ENCODE measurements around the gene ANAPC7. TPM values are rescaled to one million over a fixed set of nuclear protein-coding genes. Genes with fewer than 3 reads are reported as not detected.
A peak's percentile ranks its signal among the peaks of the same experiment; 100 is the strongest.
"Not testable (repeated sequence)": the region's sequence is repeated elsewhere in the genome, so short reads cannot be mapped to it uniquely, and the experiment has no call there.

Gene ANAPC7
- total RNA-seq, 1 donor from 2014 or later, result 48.1 TPM

DNA sequence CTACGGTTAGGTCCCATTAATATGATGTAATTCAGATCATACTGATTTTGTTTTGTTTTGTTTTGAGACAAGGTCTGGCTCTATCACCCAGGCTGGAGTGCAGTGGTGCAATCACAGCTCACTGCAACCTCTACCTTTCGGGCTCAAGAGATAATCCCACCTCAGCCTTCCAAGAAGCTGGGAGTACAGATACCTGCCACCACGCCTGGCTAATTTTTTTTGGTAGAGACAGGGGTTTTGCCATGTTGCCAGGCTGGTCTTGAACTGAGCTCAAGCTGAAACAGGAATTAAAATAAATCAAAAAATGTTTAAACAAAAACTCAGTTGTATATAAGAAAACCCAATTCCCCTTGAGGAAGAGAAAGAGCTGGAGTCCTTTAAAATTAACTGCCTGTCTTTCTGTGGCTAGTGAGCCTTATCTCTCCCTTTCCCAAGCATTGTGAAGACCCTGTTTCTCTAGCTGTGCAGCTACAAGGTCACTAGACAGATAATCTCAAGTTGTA lies 17.7 kb upstream of the ANAPC7 start:
- no peaks in the 10 kb centered on the region for H3K9me3 ChIP-seq
- TF ChIP-seq CTCF (IDR thresholded peaks at IDR 0.05), result no peak
- H3K36me3 ChIP-seq, result no peaks in the 10 kb centered on the region
- H3K4me3 ChIP-seq, result no peak overlapping the region
- no peak overlapping the region for H3K27ac ChIP-seq
- ATAC-seq, result no peak
- H3K27me3 ChIP-seq (ENCODE audit: low read depth), result no peaks in the 10 kb centered on the region
- no peak for DNase-seq
- H3K4me1 ChIP-seq, result no peaks in the 10 kb centered on the region
- intact Hi-C loops (cut with DNase I), result no loop called here

DNA sequence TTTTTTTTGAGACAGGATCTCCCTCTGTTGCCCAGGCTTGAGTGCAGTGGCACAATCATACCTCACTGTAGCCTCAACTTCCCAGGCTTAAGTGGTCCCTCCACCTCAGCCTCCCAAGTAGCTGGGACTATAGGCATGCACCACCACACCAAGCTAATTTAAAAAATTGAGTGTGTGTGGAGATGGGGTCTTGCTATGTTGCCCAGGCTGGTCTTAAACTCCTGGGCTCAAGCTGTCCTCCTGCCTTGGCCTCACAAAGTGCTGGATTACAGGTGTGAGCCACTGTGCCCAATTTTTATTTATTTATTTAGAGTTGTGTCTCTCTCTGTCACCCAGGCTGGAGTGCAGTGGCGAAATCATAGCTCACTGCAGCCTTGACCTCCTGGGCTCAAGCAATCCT lies 17.1 kb upstream of the ANAPC7 start:
- H3K27ac ChIP-seq; H3K9me3 ChIP-seq; intact Hi-C loops (cut with DNase I); DNase-seq; H3K36me3 ChIP-seq; H3K4me1 ChIP-seq; H3K4me3 ChIP-seq; ATAC-seq; H3K27me3 ChIP-seq (ENCODE audit: low read depth): not testable (repeated sequence)

GRCh38 chr12:110417113-110417512 lies 13.6 kb upstream of the ANAPC7 start:
- H3K4me1 ChIP-seq; ATAC-seq; H3K27me3 ChIP-seq (ENCODE audit: low read depth); intact Hi-C loops (cut with DNase I); H3K9me3 ChIP-seq; H3K36me3 ChIP-seq; DNase-seq; H3K4me3 ChIP-seq; H3K27ac ChIP-seq: not testable (repeated sequence)

DNA sequence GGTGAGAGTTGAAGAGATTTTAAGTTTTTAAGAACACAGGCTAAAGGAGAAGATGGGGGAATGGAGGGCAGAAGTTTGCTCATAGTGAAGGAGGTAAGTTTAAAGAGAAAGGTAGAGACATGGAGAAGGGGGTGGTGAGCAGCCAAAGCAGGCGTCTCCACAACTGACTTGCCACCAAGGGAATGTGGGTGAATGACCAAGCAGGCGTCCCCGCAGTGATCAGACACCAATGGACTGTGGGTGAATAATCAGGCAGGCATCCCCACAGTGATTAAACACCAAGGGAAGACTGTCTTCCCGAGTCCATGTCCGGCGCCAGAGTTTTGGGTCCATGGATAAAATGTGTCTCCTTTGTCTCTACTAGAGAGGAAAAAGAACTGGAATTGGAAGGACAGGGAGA lies 6.6 kb upstream of the ANAPC7 start:
- H3K4me3 ChIP-seq; H3K27me3 ChIP-seq (ENCODE audit: low read depth); ATAC-seq; H3K4me1 ChIP-seq; H3K9me3 ChIP-seq; intact Hi-C loops (cut with DNase I); H3K36me3 ChIP-seq; H3K27ac ChIP-seq; DNase-seq: not testable (repeated sequence)

- intact Hi-C loops (cut with DNase I); H3K4me3 ChIP-seq; DNase-seq; H3K9me3 ChIP-seq; ATAC-seq; H3K27ac ChIP-seq; H3K27me3 ChIP-seq (ENCODE audit: low read depth): not testable (repeated sequence)
- H3K36me3 ChIP-seq, result peaks cover 12% of the 10 kb centered on the region
- peaks cover 17% of the 10 kb centered on the region for H3K4me1 ChIP-seq
Measured at GRCh38 chr12:110405126-110405662, 1.7 kb upstream of the ANAPC7 start.

DNA sequence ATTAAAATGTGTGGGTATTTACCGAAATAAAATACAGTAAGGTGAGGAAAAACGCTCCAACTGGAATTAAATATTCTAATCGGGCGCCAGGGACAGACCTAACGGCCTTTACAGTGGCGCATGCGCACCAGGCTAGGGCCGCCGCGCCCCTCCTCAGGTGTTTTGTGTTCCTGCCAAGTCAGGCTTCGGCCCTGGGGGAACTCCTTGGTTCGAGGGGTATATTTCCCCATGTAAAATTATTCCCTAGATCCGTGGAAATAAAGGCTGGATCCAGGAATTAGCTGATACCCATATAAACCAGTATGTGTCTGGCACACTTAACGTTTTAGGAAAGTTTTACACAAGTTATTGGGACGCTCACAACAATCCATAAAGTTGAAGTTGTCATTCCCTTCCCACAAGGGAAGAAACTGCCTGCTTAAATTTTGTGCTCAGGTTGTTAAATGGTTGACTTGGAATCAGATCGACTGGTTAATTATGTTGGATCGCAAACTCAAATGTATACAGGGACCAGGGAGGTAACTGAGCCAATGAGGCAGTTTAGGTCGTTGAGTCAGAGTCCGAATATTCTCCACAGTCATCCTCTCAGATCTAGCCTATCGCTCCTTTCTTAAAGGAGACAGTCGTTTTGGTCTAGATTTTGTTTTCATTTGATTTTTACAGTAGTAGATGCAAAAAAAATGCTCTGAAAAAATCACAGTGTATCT lies 621 bp upstream of the ANAPC7 start:
- intact Hi-C loops (cut with DNase I), result no loop called here
- peak overlapping the region; percentile 95 for H3K27ac ChIP-seq
- peak; percentile 90 to 93 for ATAC-seq
- peaks cover 17% of the 10 kb centered on the region for H3K4me1 ChIP-seq
- no peaks in the 10 kb centered on the region for H3K27me3 ChIP-seq (ENCODE audit: low read depth)
- TF ChIP-seq CTCF (IDR thresholded peaks at IDR 0.05), result no peak
- DNase-seq, result peak; percentile 86
- peaks cover 17% of the 10 kb centered on the region for H3K36me3 ChIP-seq
- H3K4me3 ChIP-seq, result peak overlapping the region; percentile 100
- no peaks in the 10 kb centered on the region for H3K9me3 ChIP-seq

DNA sequence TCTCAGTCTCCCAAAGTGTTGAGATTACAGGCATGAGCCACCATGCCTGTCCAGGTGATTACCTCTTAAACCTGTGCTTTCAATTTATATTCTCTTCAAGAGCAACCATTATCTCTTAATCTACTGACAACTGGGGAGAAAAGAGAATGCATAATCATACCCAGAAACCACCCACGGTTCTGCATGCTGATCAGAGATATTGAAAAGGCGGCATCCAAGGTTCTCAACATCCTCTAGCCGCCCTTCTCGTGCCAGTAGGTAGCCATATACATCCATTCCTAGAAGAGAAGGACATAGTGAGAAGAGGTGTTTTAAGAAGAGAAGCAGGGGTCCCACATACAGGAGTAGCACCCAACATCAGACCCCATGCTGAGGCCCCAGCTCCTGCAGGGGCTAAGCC lies 20.8 kb downstream of the ANAPC7 start:
- Histone ChIP-seq H3K4me3 (no peak overlapping the region), H3K36me3 (peaks cover 95% of the 10 kb centered on the region), H3K27ac (no peak overlapping the region), H3K4me1 (no peaks in the 10 kb centered on the region), H3K9me3 (no peaks in the 10 kb centered on the region), H3K27me3 (ENCODE audit: low read depth) (no peaks in the 10 kb centered on the region)
- ATAC-seq, result no peak
- intact Hi-C loops (cut with DNase I), result no loop called here
- TF ChIP-seq CTCF (IDR thresholded peaks at IDR 0.05), result no peak
- DNase-seq, result no peak

All from lower lobe of right lung (tissue), 2 donors.